ENCODE results near the gene PFN4. TPM values are rescaled to one million over a fixed set of nuclear protein-coding genes. Genes with fewer than 3 reads are reported as not detected.

Gene PFN4
- total and polyA plus RNA-seq, 9 of the 15 experiments (the other 6 are each of a cell fraction or from before 2014, with no cell fraction given): 0.07 to 0.54 (median 0.31) TPM; not detected in 2

DNA sequence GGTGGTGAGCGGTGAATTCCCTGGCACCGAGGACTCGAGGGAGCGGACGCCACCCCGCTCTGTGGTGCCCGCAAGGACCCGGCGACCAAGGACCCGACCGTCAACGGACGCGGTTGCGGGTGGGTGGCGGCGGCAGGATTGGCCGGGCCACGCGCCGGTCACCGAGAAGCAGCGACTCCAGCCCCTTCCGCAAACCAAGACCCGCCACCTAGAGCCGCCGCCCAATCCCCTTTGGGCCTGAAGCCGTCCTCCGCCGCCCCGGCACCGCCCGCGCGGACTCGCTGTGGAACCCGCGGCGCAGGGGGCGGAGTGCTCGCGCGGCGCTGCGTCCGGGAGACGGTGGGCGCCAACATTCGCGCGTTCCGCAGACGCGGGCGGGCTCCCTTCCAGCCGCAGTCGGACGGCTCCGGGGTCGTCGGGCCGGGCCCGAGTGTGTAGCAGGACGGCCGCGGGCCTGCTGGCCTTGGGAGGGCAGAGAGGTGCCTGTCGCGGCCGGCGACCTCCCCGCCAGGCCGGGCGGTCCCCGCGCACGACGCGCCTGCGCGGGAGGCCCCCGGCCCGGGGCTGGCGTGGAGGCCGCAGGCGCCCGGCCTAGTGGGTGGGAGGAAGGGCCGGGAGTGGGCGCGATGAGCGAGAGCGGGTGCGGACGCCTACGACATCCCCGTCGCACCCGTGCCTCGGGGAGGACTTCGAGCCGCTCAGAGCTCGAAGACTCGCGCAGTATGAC is at the start of gene PFN4, which contains the start of gene FAM228B (continued):
- TF ChIP-seq POLR2AphosphoS5 (IDR thresholded peaks at IDR 0.05; ENCODE audit: control insufficient read depth, insufficient read depth, low read depth, low read length) (peak; percentile 75), DNMT1 (IDR thresholded peaks at IDR 0.05) (no peak), GATAD2A (IDR thresholded peaks at IDR 0.05) (no peak), ZZZ3 (IDR thresholded peaks at IDR 0.05) (no peak), ZNF282 (CRISPR knock-in tag; IDR thresholded peaks at IDR 0.05) (peak; percentile 87), PHF20 (IDR thresholded peaks at IDR 0.05; ENCODE audit: partially characterized antibody) (peak; percentile 45), RFX7 (CRISPR knock-in tag; IDR thresholded peaks at IDR 0.05) (no peak), THRAP3 (IDR thresholded peaks at IDR 0.05; ENCODE audit: borderline replicate concordance) (no peak), MCM7 (IDR thresholded peaks at IDR 0.05) (no peak), ZNF699 (CRISPR knock-in tag; IDR thresholded peaks at IDR 0.05; ENCODE audit: insufficient replicate concordance) (no peak), ZNF77 (CRISPR knock-in tag; IDR thresholded peaks at IDR 0.05) (no peak), YBX1 (IDR thresholded peaks at IDR 0.05) (no peak), BACH1 (tag; IDR thresholded peaks at IDR 0.05) (no peak), WHSC1 (IDR thresholded peaks at IDR 0.05; ENCODE audit: low read length) (no peak)
- TF ChIP-seq, protein P1, sequence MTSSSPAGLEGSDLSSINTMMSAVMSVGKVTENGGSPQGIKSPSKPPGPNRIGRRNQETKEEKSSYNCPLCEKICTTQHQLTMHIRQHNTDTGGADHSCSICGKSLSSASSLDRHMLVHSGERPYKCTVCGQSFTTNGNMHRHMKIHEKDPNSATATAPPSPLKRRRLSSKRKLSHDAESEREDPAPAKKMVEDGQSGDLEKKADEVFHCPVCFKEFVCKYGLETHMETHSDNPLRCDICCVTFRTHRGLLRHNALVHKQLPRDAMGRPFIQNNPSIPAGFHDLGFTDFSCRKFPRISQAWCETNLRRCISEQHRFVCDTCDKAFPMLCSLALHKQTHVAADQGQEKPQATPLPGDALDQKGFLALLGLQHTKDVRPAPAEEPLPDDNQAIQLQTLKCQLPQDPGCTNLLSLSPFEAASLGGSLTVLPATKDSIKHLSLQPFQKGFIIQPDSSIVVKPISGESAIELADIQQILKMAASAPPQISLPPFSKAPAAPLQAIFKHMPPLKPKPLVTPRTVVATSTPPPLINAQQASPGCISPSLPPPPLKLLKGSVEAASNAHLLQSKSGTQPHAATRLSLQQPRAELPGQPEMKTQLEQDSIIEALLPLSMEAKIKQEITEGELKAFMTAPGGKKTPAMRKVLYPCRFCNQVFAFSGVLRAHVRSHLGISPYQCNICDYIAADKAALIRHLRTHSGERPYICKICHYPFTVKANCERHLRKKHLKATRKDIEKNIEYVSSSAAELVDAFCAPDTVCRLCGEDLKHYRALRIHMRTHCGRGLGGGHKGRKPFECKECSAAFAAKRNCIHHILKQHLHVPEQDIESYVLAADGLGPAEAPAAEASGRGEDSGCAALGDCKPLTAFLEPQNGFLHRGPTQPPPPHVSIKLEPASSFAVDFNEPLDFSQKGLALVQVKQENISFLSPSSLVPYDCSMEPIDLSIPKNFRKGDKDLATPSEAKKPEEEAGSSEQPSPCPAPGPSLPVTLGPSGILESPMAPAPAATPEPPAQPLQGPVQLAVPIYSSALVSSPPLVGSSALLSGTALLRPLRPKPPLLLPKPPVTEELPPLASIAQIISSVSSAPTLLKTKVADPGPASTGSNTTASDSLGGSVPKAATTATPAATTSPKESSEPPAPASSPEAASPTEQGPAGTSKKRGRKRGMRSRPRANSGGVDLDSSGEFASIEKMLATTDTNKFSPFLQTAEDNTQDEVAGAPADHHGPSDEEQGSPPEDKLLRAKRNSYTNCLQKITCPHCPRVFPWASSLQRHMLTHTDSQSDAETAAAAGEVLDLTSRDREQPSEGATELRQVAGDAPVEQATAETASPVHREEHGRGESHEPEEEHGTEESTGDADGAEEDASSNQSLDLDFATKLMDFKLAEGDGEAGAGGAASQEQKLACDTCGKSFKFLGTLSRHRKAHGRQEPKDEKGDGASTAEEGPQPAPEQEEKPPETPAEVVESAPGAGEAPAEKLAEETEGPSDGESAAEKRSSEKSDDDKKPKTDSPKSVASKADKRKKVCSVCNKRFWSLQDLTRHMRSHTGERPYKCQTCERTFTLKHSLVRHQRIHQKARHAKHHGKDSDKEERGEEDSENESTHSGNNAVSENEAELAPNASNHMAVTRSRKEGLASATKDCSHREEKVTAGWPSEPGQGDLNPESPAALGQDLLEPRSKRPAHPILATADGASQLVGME (CRISPR knock-in tag; IDR thresholded peaks at IDR 0.05): no peak
- TF ChIP-seq, protein P2, sequence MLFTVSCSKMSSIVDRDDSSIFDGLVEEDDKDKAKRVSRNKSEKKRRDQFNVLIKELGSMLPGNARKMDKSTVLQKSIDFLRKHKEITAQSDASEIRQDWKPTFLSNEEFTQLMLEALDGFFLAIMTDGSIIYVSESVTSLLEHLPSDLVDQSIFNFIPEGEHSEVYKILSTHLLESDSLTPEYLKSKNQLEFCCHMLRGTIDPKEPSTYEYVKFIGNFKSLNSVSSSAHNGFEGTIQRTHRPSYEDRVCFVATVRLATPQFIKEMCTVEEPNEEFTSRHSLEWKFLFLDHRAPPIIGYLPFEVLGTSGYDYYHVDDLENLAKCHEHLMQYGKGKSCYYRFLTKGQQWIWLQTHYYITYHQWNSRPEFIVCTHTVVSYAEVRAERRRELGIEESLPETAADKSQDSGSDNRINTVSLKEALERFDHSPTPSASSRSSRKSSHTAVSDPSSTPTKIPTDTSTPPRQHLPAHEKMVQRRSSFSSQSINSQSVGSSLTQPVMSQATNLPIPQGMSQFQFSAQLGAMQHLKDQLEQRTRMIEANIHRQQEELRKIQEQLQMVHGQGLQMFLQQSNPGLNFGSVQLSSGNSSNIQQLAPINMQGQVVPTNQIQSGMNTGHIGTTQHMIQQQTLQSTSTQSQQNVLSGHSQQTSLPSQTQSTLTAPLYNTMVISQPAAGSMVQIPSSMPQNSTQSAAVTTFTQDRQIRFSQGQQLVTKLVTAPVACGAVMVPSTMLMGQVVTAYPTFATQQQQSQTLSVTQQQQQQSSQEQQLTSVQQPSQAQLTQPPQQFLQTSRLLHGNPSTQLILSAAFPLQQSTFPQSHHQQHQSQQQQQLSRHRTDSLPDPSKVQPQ (CRISPR knock-in tag; IDR thresholded peaks at IDR 0.05; ENCODE audit: borderline replicate concordance): no peak
- TF ChIP-seq, protein P3, sequence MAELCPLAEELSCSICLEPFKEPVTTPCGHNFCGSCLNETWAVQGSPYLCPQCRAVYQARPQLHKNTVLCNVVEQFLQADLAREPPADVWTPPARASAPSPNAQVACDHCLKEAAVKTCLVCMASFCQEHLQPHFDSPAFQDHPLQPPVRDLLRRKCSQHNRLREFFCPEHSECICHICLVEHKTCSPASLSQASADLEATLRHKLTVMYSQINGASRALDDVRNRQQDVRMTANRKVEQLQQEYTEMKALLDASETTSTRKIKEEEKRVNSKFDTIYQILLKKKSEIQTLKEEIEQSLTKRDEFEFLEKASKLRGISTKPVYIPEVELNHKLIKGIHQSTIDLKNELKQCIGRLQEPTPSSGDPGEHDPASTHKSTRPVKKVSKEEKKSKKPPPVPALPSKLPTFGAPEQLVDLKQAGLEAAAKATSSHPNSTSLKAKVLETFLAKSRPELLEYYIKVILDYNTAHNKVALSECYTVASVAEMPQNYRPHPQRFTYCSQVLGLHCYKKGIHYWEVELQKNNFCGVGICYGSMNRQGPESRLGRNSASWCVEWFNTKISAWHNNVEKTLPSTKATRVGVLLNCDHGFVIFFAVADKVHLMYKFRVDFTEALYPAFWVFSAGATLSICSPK (IDR thresholded peaks at IDR 0.05; ENCODE audit: borderline replicate concordance): no peak
